ENCODE data around the gene WDR86.

GRCh38 chr7:151398446-151399304, 11.2 kb downstream of the WDR86 start:
- TF ChIP-seq ZSCAN18 (CRISPR knock-in tag; IDR thresholded peaks at IDR 0.05) (no peak), CTCF (IDR thresholded peaks at IDR 0.05) (no peak), USF2 (CRISPR knock-in tag; IDR thresholded peaks at IDR 0.05) (no peak), ZNF281 (CRISPR knock-in tag; IDR thresholded peaks at IDR 0.05) (no peak)
